ENCODE data around the gene CFAP298.

Gene CFAP298

DNA sequence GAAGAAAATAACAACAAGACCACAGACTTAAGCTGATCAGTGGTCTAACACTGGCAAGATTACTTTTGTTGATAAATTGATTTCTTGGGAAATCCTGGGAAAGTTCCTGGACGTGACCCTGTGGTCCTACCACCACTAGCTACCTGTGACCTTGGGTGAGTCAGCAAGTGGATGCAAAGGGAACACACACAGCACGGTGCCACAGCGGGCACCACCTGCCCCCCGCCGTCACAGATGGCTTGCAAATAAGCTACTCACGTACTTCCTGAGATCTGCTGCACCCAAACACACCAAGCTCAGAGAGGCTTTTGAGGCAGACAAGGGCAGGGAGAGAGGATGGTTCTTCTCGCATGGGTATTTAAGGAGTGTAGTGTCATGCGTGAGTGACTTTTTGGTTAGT, 12.7 kb downstream of the CFAP298 start:
- H3K4me3 ChIP-seq (ENCODE audit: low read depth, low read length): no peak overlapping the region

DNA sequence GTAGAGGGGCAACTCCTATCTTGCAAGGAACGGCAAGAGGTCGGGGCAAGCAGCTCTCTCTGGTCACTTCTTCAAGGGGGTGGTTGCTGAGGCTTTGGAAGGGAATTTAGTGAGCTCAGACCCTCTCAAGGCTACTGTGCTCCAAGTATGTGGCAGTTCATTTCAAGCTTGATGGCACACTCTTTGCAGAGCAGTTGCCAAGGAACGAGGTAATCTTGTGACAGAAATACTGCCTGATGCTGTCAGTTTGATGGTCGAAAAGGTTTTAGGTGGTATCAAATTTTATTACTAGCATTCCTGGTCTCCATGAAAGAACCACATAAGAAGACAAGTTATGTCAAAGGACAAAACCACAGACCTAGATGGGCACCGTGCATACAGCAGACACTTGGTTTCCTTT, 13.1 kb downstream of the CFAP298 start:
- no peak overlapping the region for H3K4me3 ChIP-seq (ENCODE audit: low read depth, low read length)

DNA sequence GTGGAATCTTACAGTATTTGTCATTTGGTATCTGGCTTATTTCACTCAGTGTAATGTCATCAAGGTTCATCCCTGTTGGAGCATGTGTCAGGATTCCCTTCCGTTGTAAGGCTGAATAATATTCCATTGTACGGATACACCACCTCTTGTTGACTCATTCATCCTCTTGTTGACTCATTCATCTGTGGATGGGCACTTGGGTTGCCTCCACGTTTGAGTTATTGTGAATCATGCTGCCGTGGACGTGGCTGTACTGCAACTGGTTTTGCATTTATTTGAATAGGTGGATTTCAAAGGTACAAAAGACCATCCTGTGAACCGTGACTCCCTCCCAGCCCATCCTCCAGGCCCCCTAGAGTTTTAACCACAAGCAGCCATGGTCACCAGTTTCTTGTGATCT, 15.0 kb downstream of the CFAP298 start:
- H3K4me3 ChIP-seq (ENCODE audit: low read depth, low read length): no peak overlapping the region

- no peak overlapping the region for H3K4me3 ChIP-seq (ENCODE audit: low read depth, low read length)
Observed at GRCh38 chr21:32595431-32595830, 16.7 kb downstream of the CFAP298 start.

DNA sequence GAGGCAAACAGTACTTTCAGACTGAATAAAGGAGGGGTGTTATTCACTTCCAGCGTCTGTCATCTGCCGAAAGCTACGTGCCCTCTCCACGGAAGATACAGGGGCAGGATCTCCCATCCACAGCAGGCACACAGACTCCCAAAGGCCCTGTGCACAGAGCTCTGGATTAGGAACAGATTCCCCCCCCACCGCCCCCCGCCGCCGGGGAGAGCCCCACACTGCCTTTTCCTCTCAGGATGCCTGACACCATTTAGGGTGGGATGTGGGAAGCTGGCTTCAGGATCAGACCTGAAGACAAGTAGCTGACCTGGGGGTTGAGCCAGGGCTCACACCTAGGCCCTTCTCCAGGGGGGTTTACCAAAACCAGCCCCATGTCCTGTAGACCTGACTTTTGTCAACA, 18.5 kb downstream of the CFAP298 start:
- H3K4me3 ChIP-seq (ENCODE audit: low read depth, low read length): no peak overlapping the region

GRCh38 chr21:32592929-32593502, 19.2 kb downstream of the CFAP298 start:
- no peak overlapping the region for H3K4me3 ChIP-seq (ENCODE audit: low read depth, low read length)

- no peak overlapping the region for H3K4me3 ChIP-seq (ENCODE audit: low read depth, low read length)
Observed at GRCh38 chr21:32590130-32590529, 22.0 kb downstream of the CFAP298 start.

GRCh38 chr21:32587651-32588050, 24.5 kb downstream of the CFAP298 start:
- no peak overlapping the region for H3K4me3 ChIP-seq (ENCODE audit: low read depth, low read length)

DNA sequence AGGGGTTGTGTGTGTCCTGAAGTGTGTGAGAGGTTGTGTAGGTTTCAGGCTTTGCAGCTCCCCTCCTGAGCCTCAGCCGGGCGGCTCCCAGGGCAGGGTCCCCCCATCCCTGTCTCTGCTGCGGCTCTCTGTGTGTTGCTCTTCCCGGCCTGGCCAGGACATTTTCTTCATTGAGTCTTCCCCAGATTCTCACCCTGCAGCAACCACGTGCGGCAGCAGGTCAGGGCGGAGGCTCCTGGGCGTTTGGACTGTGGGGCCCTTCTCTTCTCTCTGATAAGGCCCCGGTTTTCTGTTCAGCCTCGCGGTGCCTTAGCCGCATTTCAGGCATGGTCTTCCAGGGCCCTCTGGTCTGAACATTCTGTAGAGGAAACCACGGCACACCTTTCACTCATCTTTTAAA, 25.1 kb downstream of the CFAP298 start:
- no peak overlapping the region for H3K4me3 ChIP-seq (ENCODE audit: low read depth, low read length)

DNA sequence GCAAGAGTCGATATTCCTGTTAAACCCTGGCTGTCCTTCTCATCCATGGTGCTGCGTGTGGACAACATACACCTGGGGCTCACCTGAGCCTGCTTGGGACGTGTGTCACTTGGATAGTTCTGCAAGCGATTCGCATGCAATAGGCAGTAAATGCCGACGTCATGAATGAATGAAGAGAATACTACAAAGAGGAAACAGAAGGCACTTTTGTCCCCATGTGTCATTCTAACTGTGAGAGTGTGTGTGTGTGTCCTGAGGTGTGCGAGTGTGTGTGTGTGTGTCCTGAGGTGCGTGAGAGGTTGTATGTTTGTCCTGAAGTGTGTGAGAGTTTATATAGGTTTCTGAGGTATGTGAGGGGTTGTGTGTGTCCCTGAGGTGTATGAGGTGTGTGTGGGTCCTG, 26.2 kb downstream of the CFAP298 start:
- H3K4me3 ChIP-seq (ENCODE audit: low read depth, low read length): no peak overlapping the region

DNA sequence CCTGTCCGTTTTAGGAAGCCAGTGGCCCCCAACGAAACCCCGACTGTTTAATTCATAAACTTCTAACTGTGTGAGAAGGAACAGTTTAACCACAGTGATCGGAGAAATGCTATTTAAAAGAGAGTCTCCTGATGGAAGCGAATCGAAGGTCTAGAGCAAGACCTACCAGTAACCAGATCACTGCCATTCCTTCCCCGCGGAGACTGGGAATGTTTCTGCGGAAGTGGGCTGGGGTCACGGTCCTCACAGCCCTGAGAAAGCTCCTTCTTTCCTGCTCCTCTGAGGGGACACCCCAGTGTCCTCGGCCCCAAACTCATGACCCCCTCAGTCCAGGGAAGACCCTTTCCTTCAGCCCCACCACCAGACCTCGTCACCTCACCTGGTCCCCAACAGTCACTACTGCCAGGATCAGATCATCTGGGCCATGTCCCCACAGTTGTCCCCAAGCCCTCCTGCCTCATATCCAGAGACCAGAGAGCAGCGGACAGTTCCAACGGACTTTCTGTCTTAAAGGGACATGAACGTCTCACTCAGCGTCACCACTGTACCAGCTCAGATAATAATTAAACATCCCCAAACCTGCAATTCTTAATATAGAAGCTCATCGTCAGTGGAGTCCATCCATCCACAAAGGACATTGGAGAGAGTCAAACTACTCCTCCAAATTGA, 27.0 kb downstream of the CFAP298 start, which contains the start of gene TCP10L:
TCP10L (minus strand) TSS at position 482 of the 669 bp plus-strand sequence. CDS start 1,219 bp downstream, outside the sequence.
- H3K4me3 ChIP-seq (ENCODE audit: low read depth, low read length): no peak within 1 kb of the TSS

GRCh38 chr21:32584472-32584871, 27.7 kb downstream of the CFAP298 start:
- no peak overlapping the region for H3K4me3 ChIP-seq (ENCODE audit: low read depth, low read length)

DNA sequence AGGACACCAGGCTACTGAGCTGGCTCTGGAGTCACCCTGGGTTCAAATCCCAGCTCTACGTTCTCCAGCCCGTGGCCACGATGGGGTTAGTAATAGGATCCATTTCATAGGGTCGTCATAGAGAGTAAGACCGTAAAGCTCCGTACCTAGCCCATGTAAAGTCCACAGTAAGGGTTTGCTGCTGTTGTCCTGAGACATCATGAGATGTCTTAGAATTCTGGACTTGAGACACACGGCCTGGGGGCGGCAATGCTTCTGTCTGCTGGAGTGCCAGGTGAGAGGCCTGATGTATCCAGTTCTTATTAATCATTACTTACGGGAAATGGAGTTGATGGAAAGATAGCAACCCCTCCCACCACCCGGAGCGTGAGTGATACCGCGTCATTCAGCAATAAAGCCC, 30.4 kb downstream of the CFAP298 start:
- H3K4me3 ChIP-seq (ENCODE audit: low read depth, low read length): no peak overlapping the region

DNA sequence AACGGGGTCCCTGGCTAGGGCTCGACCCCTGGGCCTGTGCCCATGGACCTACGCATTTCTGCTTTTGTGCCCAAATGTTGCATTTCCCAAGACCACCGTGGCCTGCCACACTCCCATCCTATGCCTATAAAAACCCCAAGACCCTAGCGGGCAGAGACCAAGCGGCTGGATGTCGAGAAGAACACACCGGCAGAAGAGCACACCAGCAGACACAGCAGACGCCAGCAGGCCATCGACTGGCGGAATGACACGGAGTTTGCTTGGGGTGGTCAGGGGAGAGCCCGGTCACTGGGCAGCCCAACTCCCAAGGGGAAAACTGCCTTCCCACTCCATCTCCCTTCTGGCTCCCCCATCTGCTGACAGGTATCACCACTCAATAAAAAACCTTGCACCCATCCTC, 31.2 kb downstream of the CFAP298 start:
- H3K4me3 ChIP-seq (ENCODE audit: low read depth, low read length): no peak overlapping the region

DNA sequence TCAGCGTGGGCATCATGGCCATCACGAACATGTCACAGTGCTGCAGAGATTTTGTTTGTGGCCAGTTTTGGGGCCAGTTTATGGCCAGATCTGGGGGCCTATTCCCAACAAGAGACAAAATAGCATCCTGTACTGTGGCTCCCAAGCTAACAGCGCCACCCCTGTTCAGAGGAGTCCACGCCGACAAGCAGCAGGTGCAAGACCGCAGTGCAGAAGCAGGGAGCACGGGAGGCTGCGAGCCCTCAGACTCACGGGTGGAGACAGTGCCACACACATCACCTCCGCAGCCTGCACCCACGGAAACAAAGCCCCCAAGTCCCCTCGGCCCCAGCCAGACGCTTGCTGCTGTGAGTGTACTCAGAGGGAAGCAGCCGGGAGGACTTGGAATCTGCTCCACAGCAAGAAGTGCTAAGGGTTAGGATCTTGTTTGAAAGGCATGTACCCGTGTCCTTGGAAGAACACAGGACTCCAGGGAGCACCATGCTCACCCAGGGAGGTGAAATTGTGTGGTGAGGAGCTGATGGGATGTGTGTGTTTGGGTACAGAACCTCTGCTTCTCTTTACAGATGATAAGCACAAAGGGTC, 34.0 kb downstream of the CFAP298 start:
- H3K4me3 ChIP-seq (ENCODE audit: low read depth, low read length): no peak overlapping the region

GRCh38 chr21:32576011-32576410, 36.2 kb downstream of the CFAP298 start:
- H3K4me3 ChIP-seq (ENCODE audit: low read depth, low read length): no peak overlapping the region

DNA sequence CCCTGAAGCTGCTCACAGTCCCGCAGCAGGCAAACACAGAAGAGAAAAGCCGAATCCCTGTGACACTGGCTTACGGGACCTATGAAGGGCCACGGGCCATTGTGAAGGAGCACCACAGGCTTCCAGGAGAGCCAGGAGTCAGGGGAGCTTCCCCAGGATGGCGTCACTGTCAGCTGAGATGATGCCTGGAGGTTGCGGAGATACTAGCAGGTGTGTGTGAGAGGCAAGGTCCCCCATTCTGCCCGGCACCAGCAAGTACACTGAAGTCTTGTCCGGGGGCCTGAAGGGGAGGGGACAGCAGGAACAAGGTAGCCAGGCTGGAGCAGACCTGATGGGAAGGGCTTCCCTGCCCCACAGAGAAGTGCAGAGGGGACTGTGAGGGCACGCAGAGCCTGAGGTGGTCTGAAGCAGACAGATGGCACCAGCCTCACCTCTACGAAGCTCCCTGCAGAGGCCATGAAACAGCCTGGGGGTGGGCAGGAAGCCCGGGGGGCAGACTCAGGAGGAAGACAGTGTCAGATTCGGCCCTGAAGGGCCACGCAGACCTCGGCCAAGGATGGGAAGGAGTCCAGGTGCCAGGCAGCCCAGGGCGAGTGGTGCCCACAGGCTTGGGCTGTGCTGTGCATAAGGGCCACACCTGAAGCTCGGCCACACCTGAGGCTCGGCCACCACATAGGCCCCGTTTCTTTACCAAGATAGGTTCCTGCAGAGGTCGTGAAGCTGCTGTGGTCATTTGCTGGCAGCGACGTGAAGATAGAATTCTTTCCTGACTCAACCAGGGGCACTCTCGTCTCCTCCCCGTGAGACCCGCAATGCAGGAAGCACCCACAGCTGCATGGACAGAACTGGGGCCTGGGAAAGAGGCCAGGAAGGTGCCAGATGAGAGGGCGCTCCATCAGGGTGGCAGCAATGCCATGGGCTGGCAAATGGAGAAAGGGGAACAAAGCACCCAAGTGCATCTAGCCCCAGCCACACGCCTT, 36.9 kb downstream of the CFAP298 start:
- no peak overlapping the region for H3K4me3 ChIP-seq (ENCODE audit: low read depth, low read length)

- no peak overlapping the region for H3K4me3 ChIP-seq (ENCODE audit: low read depth, low read length)
Observed at GRCh38 chr21:32572574-32573420, 39.4 kb downstream of the CFAP298 start.

DNA sequence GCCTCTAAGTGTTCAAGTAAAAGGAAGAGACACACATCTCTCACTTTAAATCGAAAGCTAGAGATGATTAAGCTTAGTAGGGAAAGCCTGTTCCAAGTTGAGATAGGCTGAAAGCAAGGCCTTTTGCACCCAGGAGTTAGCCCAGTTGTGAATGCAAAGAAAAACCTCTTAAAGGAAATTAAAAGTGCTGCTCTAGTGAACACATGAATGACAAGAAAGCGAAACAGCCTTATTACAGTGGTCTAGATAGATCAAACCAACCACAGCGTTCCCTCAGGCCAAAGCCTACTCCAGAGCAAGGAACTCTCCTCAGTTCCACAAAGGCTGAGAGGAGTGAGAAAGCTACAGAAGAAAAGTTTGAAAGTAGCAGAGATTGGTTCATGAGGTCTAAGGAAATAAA, 41.7 kb downstream of the CFAP298 start:
- no peak overlapping the region for H3K4me3 ChIP-seq (ENCODE audit: low read depth, low read length)

Measured in iPS-11a (cell line).